T-cell (primary cell): ENCODE results near the gene RPS6KA2. TPM values are rescaled to one million over a fixed set of nuclear protein-coding genes. Genes with fewer than 3 reads are reported as not detected.

Experiments
- ATAC-seq, 4 experiments: fragments of 200-7000 bp in 3 of 4; fragments of 150-1000 bp in 1 of 4; cut with Tn5 transposase; replicated peaks in 1 of 4; 1 replicate in 3 of 4; 2 replicates in 1 of 4; pipeline ENCODE4 v1.10.0; 2021; ENCODE audit warnings: moderate library complexity in 3 of 4, mild to moderate bottlenecking in 2 of 4, moderate number of reproducible peaks in 1 of 4
- CTCF ChIA-PET, 2 donors: fragments of 300-600 bp; sonication (Branson Sonifier 250); formaldehyde crosslinking; loops; one replicate each; lab custom pipeline; 2022; ENCODE audit warnings: antibody characterized with exemption in 2 of 2; lab: Charles Lee
- POLR2A ChIA-PET, 2 donors: fragments of 300-600 bp; sonication (Branson Sonifier 250); formaldehyde crosslinking; loops; one replicate each; lab custom pipeline; 2022; ENCODE audit warnings: antibody characterized with exemption in 2 of 2; lab: Charles Lee
- DNase-seq, 35 experiments: peaks; one replicate each; pipeline versions ENCODE4 v3.0.0 to v3.0.0-alpha.2; 2013 to 2023
- H3K27ac ChIP-seq: one replicate; pipeline ENCODE4 v1.5.1; 2013; ENCODE audit warnings: low read length
- H3K27me3 ChIP-seq, 2 experiments: replicated peaks in 1 of 2; 1 replicate in 1 of 2; 2 replicates in 1 of 2; pipeline versions ENCODE4 v1.6.1 to v1.7.0; 2013; ENCODE audit warnings: low read length in 1 of 2, mixed read lengths in 1 of 2; ENCODE audit not compliant: control insufficient read depth in 2 of 2, insufficient read depth in 2 of 2; ENCODE audit errors: extremely low read depth in 1 of 2
- H3K36me3 ChIP-seq, 2 donors: 1 replicate in 1 of 2; 2 replicates in 1 of 2; pipeline versions ENCODE4 v1.6.1 to v1.7.0; 2013; ENCODE audit warnings: low read length in 1 of 2; ENCODE audit not compliant: control insufficient read depth in 2 of 2, insufficient read depth in 1 of 2; ENCODE audit errors: extremely low read depth in 1 of 2
- H3K4me1 ChIP-seq, 2 experiments: 1 replicate in 1 of 2; 2 replicates in 1 of 2; pipeline versions ENCODE4 v1.6.1 to v1.7.0; 2013; ENCODE audit warnings: low read length in 2 of 2, mixed read lengths in 1 of 2; ENCODE audit not compliant: insufficient read depth in 2 of 2, control insufficient read depth in 1 of 2; ENCODE audit errors: extremely low read depth in 1 of 2
- H3K4me3 ChIP-seq, 2 donors: 1 replicate in 1 of 2; 2 replicates in 1 of 2; pipeline versions ENCODE4 v1.5.1 to v1.7.0; 2013; ENCODE audit warnings: mild to moderate bottlenecking in 2 of 2, low read length in 1 of 2, moderate library complexity in 1 of 2; ENCODE audit not compliant: control insufficient read depth in 1 of 2; ENCODE audit errors: extremely low read depth in 1 of 2
- H3K9me3 ChIP-seq: 2 replicates; pipeline ENCODE4 v1.7.0; 2013
- H3K27ac Mint-ChIP-seq, 2 donors: one replicate each; pipeline ENCODE4 v1.8.0; 2020 to 2021; ENCODE audit warnings: mild to moderate bottlenecking in 2 of 2, mixed read lengths in 2 of 2
- H3K27me3 Mint-ChIP-seq, 2 donors: one replicate each; pipeline ENCODE4 v1.8.0; 2021 to 2022; ENCODE audit warnings: mixed read lengths in 2 of 2
- H3K36me3 Mint-ChIP-seq: one replicate; pipeline ENCODE4 v1.8.0; 2021; ENCODE audit warnings: mixed read lengths
- H3K4me1 Mint-ChIP-seq, 3 donors: one replicate each; pipeline ENCODE4 v1.8.0; 2020 to 2022; ENCODE audit warnings: mixed read lengths in 3 of 3, mild to moderate bottlenecking in 1 of 3
- H3K4me3 Mint-ChIP-seq, 3 donors: one replicate each; pipeline ENCODE4 v1.8.0; 2020 to 2022; ENCODE audit warnings: mild to moderate bottlenecking in 3 of 3, mixed read lengths in 3 of 3, moderate library complexity in 3 of 3
- H3K9me3 Mint-ChIP-seq, 3 donors: one replicate each; pipeline ENCODE4 v1.8.0; 2020 to 2022; ENCODE audit warnings: mixed read lengths in 3 of 3
- WGBS: methylation state at CpG from one replicate; pipeline ENCODE4 v1.1.5; 2013; ENCODE audit warnings: missing lambda C conversion rate; ENCODE audit not compliant: insufficient coverage; 5-methylcytosine and 5-hydroxymethylcytosine counted together
- total RNA-seq, 35 experiments: library from RNA in 6 of 35; stranded (reverse) in 6 of 35; fragments of 120-200 nt in 1 of 35; gene quantifications; one replicate each; pipeline versions ENCODE4 v1.2.1 to v1.2.4 and lab custom pipeline; 2013 to 2026

Gene RPS6KA2
- total RNA-seq, 5 donors from 2014 or later (not counting 1 experiment from before 2014, with no cell fraction given) = 4.1 to 21.5 (median 12.4) TPM

DNA sequence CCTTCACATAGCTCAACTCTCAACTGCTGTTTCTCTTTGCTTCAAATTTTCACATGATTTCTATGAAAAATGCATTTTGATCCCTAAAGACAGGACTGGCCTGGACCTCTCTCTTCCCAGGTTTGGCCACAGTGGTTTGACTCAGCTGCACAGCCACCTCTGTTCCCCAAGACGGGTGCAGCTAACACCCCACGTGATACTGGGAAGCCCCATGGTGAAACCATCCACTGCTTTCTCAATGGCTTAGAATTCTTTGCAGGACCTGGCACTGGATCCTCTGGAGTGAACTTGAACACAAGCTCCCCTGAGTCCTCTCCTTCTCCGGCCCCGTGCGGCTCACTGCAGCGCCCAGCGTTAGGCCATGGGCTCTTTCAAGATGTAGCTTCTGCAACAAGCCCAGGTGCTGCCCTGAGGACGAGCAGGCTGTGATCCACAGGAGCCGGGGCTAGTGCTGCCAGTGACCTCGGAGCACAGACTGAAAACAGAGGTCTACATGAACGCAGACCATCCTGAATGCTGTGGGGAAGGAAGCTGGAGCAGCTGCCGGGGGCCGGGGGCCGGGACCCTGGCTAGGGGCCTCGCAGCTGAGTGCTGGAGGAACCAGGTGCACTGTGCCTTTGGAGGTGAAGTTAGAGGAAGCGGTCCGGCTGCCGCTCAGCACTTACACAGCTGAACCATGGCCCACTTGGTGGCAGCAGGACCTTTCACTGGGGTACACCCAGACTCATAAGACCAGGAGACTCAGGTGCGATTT is 185.5 kb downstream of the RPS6KA2 start:
- Histone ChIP-seq H3K4me1 (peaks cover 2 to 10% of the 10 kb centered on the region in 2 experiments), H3K9me3 (no peaks in the 10 kb centered on the region), H3K27me3 (peaks cover 0 to 15% of the 10 kb centered on the region in 2 experiments), H3K27ac (no peak overlapping the region), H3K36me3 (no peaks in the 10 kb centered on the region), H3K4me3 (no peak overlapping the region)
- H3K27ac Mint-ChIP-seq = no peak overlapping the region
- DNase-seq = peak in 2 of 35 experiments; percentile 13 to 14
- H3K4me3 Mint-ChIP-seq = no peak overlapping the region
- POLR2A ChIA-PET = no interaction called here
- ATAC-seq = peak in 1 of 4 experiments; percentile 45
- peaks cover 8% of the 10 kb centered on the region for H3K36me3 Mint-ChIP-seq
- CTCF ChIA-PET = no interaction called here
- no peaks in the 10 kb centered on the region for H3K9me3 Mint-ChIP-seq
- H3K27me3 Mint-ChIP-seq = peaks cover 0 to 7% of the 10 kb centered on the region in 2 donors
- peaks cover 12 to 17% (median 13%) of the 10 kb centered on the region in 3 donors for H3K4me1 Mint-ChIP-seq
- 73% methylated on average over 16 of the region's 19 CpGs for WGBS

DNA sequence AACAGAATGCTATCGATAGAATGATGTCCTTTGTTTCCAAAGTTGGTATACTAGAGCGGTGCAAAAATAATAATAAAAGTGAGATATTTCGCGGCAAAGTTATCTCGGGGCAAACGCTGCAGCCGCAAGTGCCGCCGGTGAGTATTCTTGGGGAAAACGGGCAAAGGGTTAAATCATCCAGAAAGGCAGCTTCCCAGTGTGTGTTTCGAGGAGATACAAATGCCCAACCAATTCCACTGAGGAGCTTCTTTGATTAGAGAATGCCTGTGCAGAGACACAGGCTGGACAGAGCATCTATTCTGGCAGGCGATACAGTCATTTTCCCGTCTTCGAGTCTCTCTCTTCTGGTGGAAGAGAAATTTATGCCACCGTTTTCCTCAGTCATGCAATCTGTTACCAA is 186.3 kb downstream of the RPS6KA2 start:
- no peak overlapping the region for H3K27ac ChIP-seq
- peaks cover 6 to 18% of the 10 kb centered on the region in 2 experiments for H3K4me1 ChIP-seq
- peaks cover 0 to 15% of the 10 kb centered on the region in 2 experiments for H3K27me3 ChIP-seq
- Mint-ChIP-seq H3K27me3 (peaks cover 0 to 7% of the 10 kb centered on the region in 2 donors), H3K9me3 (no peaks in the 10 kb centered on the region), H3K4me1 (peaks cover 18 to 24% (median 18%) of the 10 kb centered on the region in 3 donors), H3K27ac (no peak overlapping the region), H3K4me3 (no peak overlapping the region), H3K36me3 (peaks cover 8% of the 10 kb centered on the region)
- H3K9me3 ChIP-seq = no peaks in the 10 kb centered on the region
- ChIA-PET CTCF (no interaction called here), POLR2A (no interaction called here)
- no peak for ATAC-seq
- 93% methylated on average over 13 of the region's 15 CpGs for WGBS
- DNase-seq = no peak
- H3K4me3 ChIP-seq = no peak overlapping the region
- H3K36me3 ChIP-seq = no peaks in the 10 kb centered on the region

DNA sequence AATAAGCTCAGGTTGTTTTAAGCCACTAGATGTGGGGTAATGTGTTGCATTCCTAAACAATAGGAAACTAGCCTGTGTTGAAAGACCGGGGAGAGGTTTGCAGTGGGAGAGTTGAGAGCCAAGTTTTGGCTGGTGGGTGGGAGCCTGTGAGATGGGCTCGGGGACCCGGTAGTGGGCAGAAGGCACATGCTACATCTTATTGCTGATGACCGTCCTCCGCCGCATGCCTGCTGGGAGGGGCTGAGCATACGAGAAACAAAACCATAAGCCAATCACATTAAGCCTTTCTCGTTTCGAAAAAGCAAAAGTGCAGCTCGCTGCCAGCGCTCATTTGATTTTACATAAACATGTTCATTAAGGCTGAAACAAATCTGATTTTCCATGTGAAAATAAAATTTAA is 186.9 kb downstream of the RPS6KA2 start:
- ATAC-seq (no peak), DNase-seq (no peak)
- ChIA-PET CTCF (interaction anchor here in 1 of 2 donors (0.9 kb wide), 1 partner anchor 59 kb away, joined by 3 read pairs; no protein-coding TSS in a partner anchor), POLR2A (no interaction called here)
- Mint-ChIP-seq H3K27ac (no peak overlapping the region), H3K36me3 (peaks cover 6% of the 10 kb centered on the region), H3K9me3 (no peaks in the 10 kb centered on the region), H3K27me3 (peaks cover 0 to 7% of the 10 kb centered on the region in 2 donors), H3K4me3 (peak overlapping the region in 2 of 3 donors; percentile 24 to 49), H3K4me1 (peaks cover 23 to 30% (median 25%) of the 10 kb centered on the region in 3 donors)
- 71% methylated on average over 1 of the region's 11 CpGs for WGBS
- Histone ChIP-seq H3K27ac (no peak overlapping the region), H3K4me3 (peak overlapping the region in 1 of 2 donors; percentile 6), H3K36me3 (no peaks in the 10 kb centered on the region), H3K9me3 (no peaks in the 10 kb centered on the region), H3K27me3 (peaks cover 0 to 15% of the 10 kb centered on the region in 2 experiments), H3K4me1 (peaks cover 6 to 24% of the 10 kb centered on the region in 2 experiments)

DNA sequence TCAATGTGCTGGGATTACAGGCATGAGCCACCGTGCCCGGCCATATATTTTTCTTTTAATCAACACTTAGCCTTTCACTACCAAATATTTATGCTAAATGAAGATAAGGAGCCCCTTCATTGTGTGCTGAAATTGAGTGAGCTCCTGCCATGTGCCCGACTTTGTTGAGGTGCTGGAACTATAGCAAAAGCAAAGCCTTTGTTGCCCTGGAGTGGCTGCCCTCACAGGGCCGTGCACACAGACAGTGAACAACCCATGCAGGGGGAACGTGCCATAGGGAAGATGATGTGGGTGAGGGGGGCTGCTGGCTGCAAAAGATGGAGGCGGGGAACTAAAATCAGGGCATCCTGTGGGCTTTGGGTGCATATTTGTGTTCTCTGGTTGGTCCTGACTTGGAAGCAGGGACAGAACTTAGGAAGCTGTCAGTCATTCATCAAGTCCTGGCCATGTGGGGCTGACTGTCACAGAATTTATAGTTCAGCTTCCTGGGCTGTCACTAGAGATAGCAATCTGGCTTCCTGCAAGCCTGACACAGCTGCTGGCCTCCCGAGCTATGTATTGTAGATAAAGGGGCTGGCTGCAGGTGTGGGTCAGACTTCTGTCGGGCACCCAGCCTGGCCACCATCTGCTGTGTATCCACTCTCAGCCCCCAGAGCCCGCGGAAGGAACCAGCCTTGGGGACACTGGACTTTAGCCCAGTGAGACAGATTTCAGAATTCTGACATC is 187.5 kb downstream of the RPS6KA2 start:
- Mint-ChIP-seq H3K9me3 (no peaks in the 10 kb centered on the region), H3K4me3 (peak overlapping the region in 2 of 3 donors; percentile 24 to 49), H3K36me3 (peaks cover 6% of the 10 kb centered on the region), H3K27ac (no peak overlapping the region), H3K4me1 (peaks cover 24 to 30% (median 25%) of the 10 kb centered on the region in 3 donors), H3K27me3 (peaks cover 0 to 7% of the 10 kb centered on the region in 2 donors)
- ChIA-PET POLR2A (no interaction called here), CTCF (interaction anchor here in 1 of 2 donors (0.9 kb wide), 1 partner anchor 58 kb away, joined by 3 read pairs; no protein-coding TSS in a partner anchor)
- WGBS = 42% methylated on average over 6 of the region's 10 CpGs
- ATAC-seq (peak in 1 of 4 experiments; percentile 29), DNase-seq (no peak)
- peak overlapping the region in 1 of 2 donors; percentile 6 for H3K4me3 ChIP-seq
- H3K27me3 ChIP-seq = peaks cover 0 to 15% of the 10 kb centered on the region in 2 experiments
- no peak overlapping the region for H3K27ac ChIP-seq
- peaks cover 6 to 24% of the 10 kb centered on the region in 2 experiments for H3K4me1 ChIP-seq
- no peaks in the 10 kb centered on the region for H3K9me3 ChIP-seq
- H3K36me3 ChIP-seq = no peaks in the 10 kb centered on the region

DNA sequence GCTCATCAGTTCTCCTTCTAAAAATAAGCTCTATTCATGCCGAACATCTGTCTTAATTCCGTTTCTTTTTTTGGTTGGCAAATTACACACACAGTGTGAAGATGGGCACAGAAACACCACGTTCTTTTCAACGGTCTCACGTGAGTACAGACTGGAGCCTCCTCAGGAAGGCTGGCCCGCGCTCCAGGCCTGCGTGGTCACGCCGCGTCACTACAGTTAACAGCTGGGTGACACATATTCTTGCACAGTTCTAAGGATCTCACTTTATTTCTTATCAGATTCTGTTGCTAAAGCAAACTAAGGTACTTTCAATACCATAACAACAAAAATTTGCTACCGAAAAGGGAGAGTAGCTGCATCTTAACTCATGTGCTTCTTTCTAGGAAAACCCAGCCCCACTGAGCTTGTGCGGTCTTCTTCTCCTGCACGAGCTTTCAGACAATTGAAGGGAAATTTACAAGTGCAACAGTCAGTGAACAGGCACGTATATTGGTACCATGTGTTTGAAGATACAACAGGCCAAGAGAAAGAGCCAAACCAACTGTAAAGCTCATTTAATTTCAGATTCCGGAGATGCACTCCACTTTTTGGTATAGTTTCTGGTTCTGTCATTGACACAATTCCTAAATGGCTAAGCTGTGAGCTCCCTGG is 188.7 kb downstream of the RPS6KA2 start:
- H3K27me3 Mint-ChIP-seq = peaks cover 0 to 7% of the 10 kb centered on the region in 2 donors
- no peaks in the 10 kb centered on the region for H3K9me3 Mint-ChIP-seq
- H3K4me3 Mint-ChIP-seq = no peak overlapping the region
- ATAC-seq = no peak
- POLR2A ChIA-PET = interaction anchor here in 1 of 2 donors (0.6 kb wide), 2 partner anchors 9 to 176 kb away, joined by 3 read pairs; no protein-coding TSS in a partner anchor
- no peaks in the 10 kb centered on the region for H3K9me3 ChIP-seq
- CTCF ChIA-PET = interaction anchor here (0.6 to 1.1 kb wide), 2 partner anchors 19 to 57 kb away, joined by 3 to 7 read pairs; no protein-coding TSS in a partner anchor
- H3K27ac Mint-ChIP-seq = no peak overlapping the region
- no peak overlapping the region for H3K27ac ChIP-seq
- 73% methylated on average over 14 of the region's 16 CpGs for WGBS
- no peaks in the 10 kb centered on the region for H3K36me3 ChIP-seq
- no peak for DNase-seq
- H3K27me3 ChIP-seq = peaks cover 0 to 15% of the 10 kb centered on the region in 2 experiments
- no peak overlapping the region for H3K4me3 ChIP-seq
- peaks cover 3% of the 10 kb centered on the region for H3K36me3 Mint-ChIP-seq
- peaks cover 6 to 24% of the 10 kb centered on the region in 2 experiments for H3K4me1 ChIP-seq
- peaks cover 25 to 30% (median 25%) of the 10 kb centered on the region in 3 donors for H3K4me1 Mint-ChIP-seq
